HCT116 (cell line): ENCODE measurements around the gene NR2F2. TPM values are rescaled to one million over a fixed set of nuclear protein-coding genes. Genes with fewer than 3 reads are reported as not detected.

Experiments used
- ATAC-seq: fragments of 200-7000 bp; cut with Tn5 transposase; 2 replicates; pipeline ENCODE4 v1.9.1; 2020; ENCODE audit warnings: mild to moderate bottlenecking, moderate library complexity
- BruUV-seq: library from RNA; stranded (reverse); fragments of 400-500 nt; replicated peaks from 2 replicates; lab custom pipeline; 2021; lab: Mats Ljungman, UMichigan
- CTCF ChIA-PET: fragments of 300-600 bp; sonication (Branson Sonifier 250); formaldehyde crosslinking; loops from one replicate; lab custom pipeline; 2021; ENCODE audit warnings: antibody characterized with exemption; lab: Charles Lee
- POLR2A ChIA-PET: fragments of 300-600, 350-600 bp; sonication (Branson Sonifier 250); formaldehyde crosslinking; loops from one replicate; lab custom pipeline; 2021; ENCODE audit warnings: antibody characterized with exemption; lab: Charles Lee
- RAD21 ChIA-PET, 2 experiments: fragments of 300-600 bp; sonication (Branson Sonifier 250); formaldehyde crosslinking; loops; one replicate each; lab custom pipeline; 2023; ENCODE audit warnings: low total read pairs in 2 of 2; ENCODE audit not compliant: uncharacterized antibody in 2 of 2, unreplicated experiment in 2 of 2, low non-redundant PET in 1 of 2; lab: Charles Lee
- DNase-seq: peaks from one replicate; pipeline ENCODE4 v3.0.0-alpha.2; 2010; ENCODE audit warnings: low read depth, low spot score
- H2AFZ ChIP-seq: fragments of 200-600 bp; shearing (Covaris generic), sonication (generic); 2 replicates; pipeline ENCODE4 v1.6.1; 2017; ENCODE audit warnings: low read depth, mixed run types, mixed read lengths, antibody characterized with exemption, low read length; ENCODE audit not compliant: poor library complexity, severe bottlenecking
- H3K27ac ChIP-seq: 2 replicates; pipeline ENCODE4 v1.5.1; 2012; ENCODE audit warnings: low read depth, low read length
- H3K27me3 ChIP-seq: fragments of 200-600 bp; sonication (generic); 2 replicates; pipeline ENCODE4 v1.6.1; 2016; ENCODE audit warnings: mixed run types, low read length, mixed read lengths; ENCODE audit not compliant: insufficient read depth
- H3K36me3 ChIP-seq, 2 experiments: fragments of 200-500 bp in 1 of 2; fragments of 200-600 bp in 1 of 2; sonication (Bioruptor generic) in 1 of 2; sonication (generic) in 1 of 2; 2 replicates each; pipeline versions ENCODE4 v1.5.1 to v1.6.1; 2014 to 2016; ENCODE audit warnings: low read length in 2 of 2, inconsistent platforms in 1 of 2, mixed read lengths in 1 of 2, mixed run types in 1 of 2; ENCODE audit not compliant: insufficient read depth in 2 of 2, control insufficient read depth in 1 of 2
- H3K4me1 ChIP-seq, 2 experiments: fragments of 200-600 bp in 1 of 2; sonication (generic) in 1 of 2; 2 replicates each; pipeline versions ENCODE4 v1.5.1 to v1.6.1; 2012 to 2017; ENCODE audit warnings: low read length in 2 of 2, inconsistent platforms in 1 of 2, mild to moderate bottlenecking in 1 of 2, mixed read lengths in 1 of 2, mixed run types in 1 of 2, moderate library complexity in 1 of 2; ENCODE audit not compliant: insufficient read depth in 2 of 2, control insufficient read depth in 1 of 2
- H3K4me2 ChIP-seq: fragments of 200-600 bp; sonication (generic); 2 replicates; pipeline ENCODE4 v1.6.1; 2017; ENCODE audit warnings: mixed run types, low read length, mixed read lengths
- H3K4me3 ChIP-seq, 2 experiments: fragments of 200-600 bp in 1 of 2; sonication (generic) in 1 of 2; replicated peaks in 1 of 2; 2 replicates each; pipeline ENCODE4 v1.5.1; 2011 to 2016; ENCODE audit warnings: low read length in 2 of 2, control low read depth in 1 of 2, low read depth in 1 of 2, mild to moderate bottlenecking in 1 of 2, mixed read lengths in 1 of 2, mixed run types in 1 of 2
- H3K79me2 ChIP-seq: fragments of 200-600 bp; sonication (generic); 2 replicates; pipeline ENCODE4 v1.6.1; 2017; ENCODE audit warnings: mild to moderate bottlenecking, mixed run types, low read length, moderate library complexity, mixed read lengths; ENCODE audit not compliant: insufficient read depth
- H3K9ac ChIP-seq: fragments of 200-600 bp; sonication (generic); 2 replicates; pipeline ENCODE4 v1.6.1; 2016; ENCODE audit warnings: low read length, mixed read lengths
- H3K9me2 ChIP-seq: fragments of 200-600 bp; sonication (generic), shearing (Covaris generic); 2 replicates; pipeline ENCODE4 v1.6.1; 2017; ENCODE audit warnings: mixed run types, mild to moderate bottlenecking, moderate library complexity; ENCODE audit not compliant: insufficient read depth
- H3K9me3 ChIP-seq, 2 experiments: fragments of 200-500 bp in 1 of 2; fragments of 200-600 bp in 1 of 2; sonication (Bioruptor generic) in 1 of 2; sonication (generic) in 1 of 2; 2 replicates each; pipeline ENCODE4 v1.6.1; 2014 to 2017; ENCODE audit warnings: low read length in 2 of 2, mixed read lengths in 2 of 2, inconsistent platforms in 1 of 2, low read depth in 1 of 2, mild to moderate bottlenecking in 1 of 2, mixed run types in 1 of 2, moderate library complexity in 1 of 2; ENCODE audit not compliant: control insufficient read depth in 1 of 2, insufficient read depth in 1 of 2
- H4K20me1 ChIP-seq: fragments of 200-600 bp; sonication (generic), shearing (Covaris generic); 2 replicates; pipeline ENCODE4 v1.6.1; 2017; ENCODE audit warnings: mixed run types, mild to moderate bottlenecking, moderate library complexity; ENCODE audit not compliant: insufficient read depth
- CBX3 ChIP-seq: IDR thresholded peaks from 2 replicates; pipeline ENCODE4 v1.6.1; 2012; ENCODE audit warnings: low read depth
- CEBPB ChIP-seq: IDR thresholded peaks from 2 replicates; pipeline ENCODE4 v1.6.1; 2012; ENCODE audit warnings: low read depth
- EGR1 ChIP-seq: IDR thresholded peaks from 2 replicates; pipeline ENCODE4 v1.6.1; 2012; ENCODE audit warnings: low read depth
- ELF1 ChIP-seq: IDR thresholded peaks from 2 replicates; pipeline ENCODE4 v1.6.1; 2012; ENCODE audit warnings: low read depth, borderline replicate concordance
- EZH2 ChIP-seq: fragments of 200-600 bp; sonication (generic); IDR thresholded peaks from 2 replicates; pipeline ENCODE4 v1.6.1; 2017; ENCODE audit warnings: antibody characterized with exemption, mixed run types
- FOSL1 ChIP-seq: IDR thresholded peaks from 2 replicates; pipeline ENCODE4 v1.6.1; 2012; ENCODE audit warnings: low read depth
- MAX ChIP-seq: IDR thresholded peaks from 2 replicates; pipeline ENCODE4 v1.6.1; 2012
- POLR2A ChIP-seq: IDR thresholded peaks from 2 replicates; pipeline ENCODE4 v1.7.0; 2011; ENCODE audit warnings: borderline replicate concordance; ENCODE audit not compliant: insufficient read depth, insufficient read length; ENCODE audit errors: extremely low read depth
- POLR2AphosphoS5 ChIP-seq: IDR thresholded peaks from 2 replicates; pipeline ENCODE4 v1.6.1; 2011; ENCODE audit warnings: mild to moderate bottlenecking, low read depth, low read length, moderate library complexity
- SIN3A ChIP-seq: IDR thresholded peaks from 2 replicates; pipeline ENCODE4 v1.6.1; 2012; ENCODE audit warnings: low read depth
- SP1 ChIP-seq: IDR thresholded peaks from 2 replicates; pipeline ENCODE4 v1.6.1; 2012; ENCODE audit warnings: low read depth
- TCF7L2 ChIP-seq: IDR thresholded peaks from 2 replicates; pipeline ENCODE4 v1.7.0; 2011; ENCODE audit warnings: borderline replicate concordance, inconsistent platforms; ENCODE audit not compliant: insufficient read depth, insufficient read length; ENCODE audit errors: extremely low read depth
- YY1 ChIP-seq: IDR thresholded peaks from 2 replicates; pipeline ENCODE4 v1.6.1; 2011; ENCODE audit warnings: low read length, low read depth, moderate library complexity, mild to moderate bottlenecking; ENCODE audit not compliant: insufficient replicate concordance; ENCODE audit errors: extremely low read depth
- ZBTB33 ChIP-seq: IDR thresholded peaks from 2 replicates; pipeline ENCODE4 v1.6.1; 2011; ENCODE audit warnings: mild to moderate bottlenecking, low read length, moderate library complexity; ENCODE audit not compliant: insufficient replicate concordance; ENCODE audit errors: extremely low read depth
- ZFX ChIP-seq: fragments of 450-650 bp; IDR thresholded peaks from 2 replicates; pipeline ENCODE4 v1.6.1; 2017
- ZNF274 ChIP-seq: fragments of 200-500 bp; sonication (Bioruptor generic); IDR thresholded peaks from 2 replicates; pipeline ENCODE4 v1.6.1; 2014; ENCODE audit warnings: mild to moderate bottlenecking, low read depth, low read length, inconsistent platforms
- intact Hi-C: fragments of 100-400 bp; cut with micrococcal nuclease; formaldehyde crosslinking; loops from 2 replicates; pipeline ENCODE4 v1.10.0; 2022
- total RNA-seq: library from RNA; stranded (reverse); gene quantifications from one replicate; pipeline ENCODE4 v1.2.1, GENCODE V29; 2021; ENCODE audit not compliant: unreplicated experiment

The NR2F2 gene
- total RNA-seq, 1 experiment from 2014 or later: 61.4 TPM

- TF ChIP-seq ZBTB33 (no peak), ZFX (no peak), POLR2A (no peak)
Observed at GRCh38 chr15:96343113-96344059, 12.9 kb downstream of the NR2F2 start (continued).

- Histone ChIP-seq H3K4me1 (peaks cover 2% of the 10 kb centered on the region in 2 experiments; a peak in 2 of 4 replicates), H3K9me2 (no peaks in the 10 kb centered on the region), H3K4me3 (no peak overlapping the region), H3K9ac (no peak overlapping the region), H3K4me2 (no peak overlapping the region), H3K79me2 (peaks cover 99% of the 10 kb centered on the region), H3K36me3 (peaks cover 6 to 32% of the 10 kb centered on the region in 2 experiments; a peak in 3 of 4 replicates), H3K27ac (no peak overlapping the region), H4K20me1 (peaks cover 7% of the 10 kb centered on the region; the same call in 1 of the 2 replicates)
- BruUV-seq: no TSS peak
- CTCF ChIA-PET: no interaction called here
- RAD21 ChIA-PET: no interaction called here
- intact Hi-C loops: no loop called here
- DNase-seq (no peak), ATAC-seq (no peak)
- TF ChIP-seq ZNF274 (no peak), CBX3 (no peak), ZFX (no peak), YY1 (no peak), EGR1 (no peak), ZBTB33 (no peak), EZH2 (no peak), FOSL1 (no peak), SP1 (no peak), ELF1 (no peak), SIN3A (no peak), CEBPB (no peak), POLR2AphosphoS5 (no peak), MAX (no peak), TCF7L2 (no peak)
- TF ChIP-seq, all 23 proteins: peak for 0
- H2AFZ ChIP-seq: no peak overlapping the region
- POLR2A ChIA-PET: no interaction called here
- H3K9me3 ChIP-seq: no peaks in the 10 kb centered on the region
- H3K27me3 ChIP-seq: no peaks in the 10 kb centered on the region
Observed at GRCh38 chr15:96344060-96344705, 13.7 kb downstream of the NR2F2 start.
